HuH-7.5 (cell line): ENCODE results near the gene RWDD4.

Experiments
- DNase-seq: peaks from one replicate; pipeline ENCODE4 v3.0.0; 2011; ENCODE audit warnings: low spot score

The RWDD4 gene

GRCh38 chr4:183659029-183659871 is at the start of gene RWDD4, which contains the start of gene TRAPPC11:
Gene RWDD4, minus strand, starts transcription at chr4:183659185. Its CDS starts 233 bp downstream, at chr4:183658952.
Gene TRAPPC11, plus strand, starts transcription at chr4:183659293. Its CDS starts 4,575 bp downstream, at chr4:183663868.
- DNase-seq = peak; percentile 59

DNA sequence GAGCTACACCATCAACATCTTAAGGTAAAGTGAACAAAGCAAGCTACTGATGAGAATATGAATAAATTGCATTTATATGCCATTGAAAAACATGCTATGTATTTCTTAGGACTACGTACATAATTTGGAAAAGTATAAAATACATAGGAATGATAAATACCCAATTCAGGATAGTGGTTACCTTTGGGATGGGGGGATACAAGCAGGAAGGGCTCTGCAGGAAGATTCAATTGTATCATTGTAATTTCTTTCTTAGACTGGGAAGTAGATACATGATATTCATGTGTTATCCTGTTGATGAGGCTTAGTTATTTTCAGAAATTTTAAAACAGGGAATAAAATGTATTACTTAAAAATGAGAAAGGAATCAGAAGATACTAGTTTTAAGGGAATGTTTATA is 43.5 kb upstream of the RWDD4 start:
- no peak for DNase-seq

GRCh38 chr4:183700407-183700806 is 41.4 kb upstream of the RWDD4 start:
- DNase-seq = no peak

DNA sequence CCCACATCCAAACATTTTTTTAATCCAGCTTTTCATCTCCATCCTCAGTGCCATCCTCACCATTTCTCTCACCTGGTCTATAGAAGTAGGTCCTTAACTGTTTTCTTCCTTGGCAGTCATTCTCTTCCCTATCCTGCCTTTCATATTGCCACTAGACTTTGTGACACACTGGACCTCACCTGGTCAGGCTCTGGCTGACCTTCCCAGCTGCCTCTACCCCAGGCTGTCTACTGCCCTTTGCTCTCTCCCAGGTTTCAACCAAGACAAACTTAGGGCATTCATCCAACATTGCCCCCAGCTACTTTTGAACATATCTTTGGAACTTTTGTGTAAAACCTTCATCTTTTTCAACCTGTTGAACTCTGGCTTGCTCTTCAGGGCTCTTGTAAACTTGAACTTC is 39.9 kb upstream of the RWDD4 start:
- DNase-seq = no peak

GRCh38 chr4:183691897-183692296 is 32.9 kb upstream of the RWDD4 start:
- DNase-seq = no peak

- DNase-seq = no peak
These were observed 32.0 kb upstream of the RWDD4 start for GRCh38 chr4:183691006-183691405.

DNA sequence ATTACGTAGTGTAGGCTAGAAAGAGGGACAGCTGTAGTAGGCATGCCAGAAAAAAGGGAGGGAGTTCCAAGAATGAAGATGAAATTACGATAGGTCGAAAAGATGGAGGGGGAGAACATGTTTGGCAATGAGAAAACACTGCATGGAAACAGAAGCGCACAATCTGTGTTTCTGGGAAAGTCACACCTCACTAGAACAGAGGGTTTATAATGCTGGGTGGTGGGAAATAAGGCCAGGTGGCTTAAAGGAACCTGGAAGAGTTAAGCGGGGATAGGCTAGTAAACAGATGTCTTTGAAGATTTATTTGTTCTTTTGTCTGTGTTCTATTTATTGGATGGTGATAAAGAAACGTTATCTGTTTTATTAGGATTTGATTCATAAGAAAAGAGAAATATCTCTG is 29.2 kb upstream of the RWDD4 start:
- DNase-seq = no peak

GRCh38 chr4:183686461-183686860 is 27.5 kb upstream of the RWDD4 start:
- DNase-seq = no peak

- no peak for DNase-seq
These were observed 22.1 kb upstream of the RWDD4 start for GRCh38 chr4:183681119-183681518.

- DNase-seq = no peak
These were observed 16.6 kb upstream of the RWDD4 start for GRCh38 chr4:183675625-183676024.

DNA sequence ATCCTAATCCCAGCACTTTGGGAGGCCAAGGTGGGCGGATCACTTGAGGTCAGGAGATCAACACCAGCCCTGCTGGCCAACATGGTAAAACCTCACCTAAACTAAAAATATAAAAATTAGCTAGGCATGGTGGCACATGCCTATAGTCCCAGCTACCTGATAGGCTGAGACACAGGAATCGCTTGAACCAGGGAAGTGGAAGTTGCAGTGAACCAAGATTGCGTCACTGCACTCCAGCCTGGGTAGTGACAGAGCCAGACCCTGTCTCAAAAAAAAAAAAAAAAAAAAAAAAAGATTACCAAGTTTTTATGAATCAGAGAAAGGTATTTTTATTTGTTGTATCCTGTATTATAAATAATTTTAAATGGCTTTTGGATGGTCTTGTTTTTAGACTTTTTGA is 15.2 kb upstream of the RWDD4 start:
- no peak for DNase-seq

DNA sequence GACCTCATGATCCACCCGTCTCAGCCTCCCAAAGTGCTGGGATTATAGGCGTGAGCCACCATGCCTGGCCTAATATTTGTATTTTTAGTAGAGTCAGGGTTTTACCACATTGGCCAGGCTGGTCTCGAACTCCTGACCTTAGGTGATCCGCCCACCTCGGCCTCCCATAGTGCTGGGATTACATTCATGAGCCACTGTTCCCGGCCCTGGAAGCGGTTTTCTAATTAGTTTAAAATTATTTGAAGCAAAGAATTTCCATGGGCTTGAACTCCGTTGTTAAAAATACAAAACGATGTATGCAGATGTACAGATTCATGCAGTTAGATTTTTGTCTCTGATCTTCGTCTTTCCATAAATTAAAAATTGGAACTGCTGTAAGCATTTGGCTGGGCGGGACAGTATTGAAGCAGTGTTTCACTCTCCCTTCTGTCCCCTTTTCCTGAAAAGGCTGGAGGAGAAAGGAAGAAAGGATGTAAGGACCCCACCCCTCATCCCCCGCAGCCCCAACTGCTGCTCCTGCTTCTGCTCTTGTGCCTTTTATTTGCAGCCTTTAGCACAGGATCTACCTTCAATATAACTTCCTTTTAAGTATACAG is 12.1 kb upstream of the RWDD4 start:
- no peak for DNase-seq

GRCh38 chr4:183670251-183670650 is 11.3 kb upstream of the RWDD4 start:
- no peak for DNase-seq

DNA sequence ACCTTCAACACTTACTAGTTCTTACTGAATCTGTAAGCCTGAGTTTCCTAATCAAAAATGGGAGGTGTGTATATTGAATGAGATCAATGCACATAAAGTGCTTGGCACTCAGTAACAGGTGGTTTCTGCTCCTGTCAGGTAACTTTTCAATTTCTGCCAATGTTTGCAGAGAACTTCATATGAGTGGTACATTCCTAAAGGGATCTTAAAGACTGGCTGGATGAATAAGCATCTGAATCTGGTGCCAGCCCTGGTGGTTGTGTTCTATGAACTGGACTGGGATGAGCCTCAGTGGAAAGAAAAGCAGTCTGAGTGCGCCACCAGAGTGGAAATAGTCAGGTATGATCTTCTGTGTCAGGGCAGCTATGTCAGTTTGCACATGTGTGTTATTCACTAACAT is 7.1 kb upstream of the RWDD4 start:
- no peak for DNase-seq

DNA sequence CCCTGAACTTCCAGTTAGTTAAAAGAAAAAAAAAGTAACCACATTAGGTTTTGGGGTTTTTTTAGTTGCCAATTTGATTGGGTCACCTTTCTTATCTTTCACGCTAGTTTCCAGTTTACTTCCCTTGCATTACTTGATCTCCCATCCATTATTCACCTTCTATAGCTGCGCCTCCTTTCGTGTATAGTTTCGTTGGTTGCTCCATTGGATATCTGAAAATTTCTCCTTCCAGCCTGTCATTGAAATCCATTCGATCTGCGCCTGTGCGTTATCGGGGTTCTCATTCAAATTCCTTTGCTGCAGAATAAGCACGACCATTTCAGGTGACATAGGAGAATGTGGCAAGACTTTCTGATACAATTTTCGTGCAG is 872 bp upstream of the RWDD4 start:
- DNase-seq = no peak

- DNase-seq = no peak
These were observed 490 bp downstream of the RWDD4 start for GRCh38 chr4:183658362-183659028.

GRCh38 chr4:183657564-183657963 is 1.4 kb downstream of the RWDD4 start:
- DNase-seq = no peak

DNA sequence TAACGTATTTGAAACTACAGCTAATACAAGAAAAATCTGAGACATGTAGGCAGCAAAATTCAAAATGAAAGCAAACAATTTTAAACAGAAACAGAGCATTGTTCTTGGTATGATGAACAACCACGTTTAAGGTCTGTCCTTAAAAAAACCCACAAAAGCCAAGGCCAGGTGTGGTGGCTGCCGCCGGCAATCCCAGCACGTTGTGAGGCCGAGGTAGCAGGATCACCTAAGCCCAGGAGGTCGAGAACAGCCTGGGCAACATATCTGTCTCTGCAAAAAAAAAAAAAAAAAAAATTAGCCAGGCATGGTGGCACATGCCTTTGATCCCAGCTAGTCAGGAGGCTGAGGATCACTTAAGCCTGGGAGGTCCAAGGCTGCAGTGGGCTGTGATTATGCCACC is 13.7 kb downstream of the RWDD4 start:
- DNase-seq = no peak

DNA sequence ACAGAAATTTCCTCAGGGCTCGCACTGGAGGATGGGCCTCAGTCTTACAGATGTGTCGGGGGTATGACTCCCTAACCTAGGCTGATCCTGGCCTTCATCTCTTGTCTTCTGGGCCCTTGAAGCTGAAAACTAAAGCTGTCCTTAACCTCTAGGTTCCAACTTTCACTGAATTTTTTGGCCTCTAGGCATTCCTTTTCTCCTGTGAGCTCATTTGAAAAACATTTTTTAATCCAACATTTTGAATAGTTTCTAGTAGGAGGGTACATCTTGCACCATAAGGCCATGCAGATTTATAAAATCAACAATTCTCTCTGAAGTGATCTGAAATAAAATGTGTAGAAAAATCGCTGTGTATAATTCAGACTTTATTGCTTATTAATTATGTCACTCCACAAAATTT is 19.7 kb downstream of the RWDD4 start:
- DNase-seq = no peak

DNA sequence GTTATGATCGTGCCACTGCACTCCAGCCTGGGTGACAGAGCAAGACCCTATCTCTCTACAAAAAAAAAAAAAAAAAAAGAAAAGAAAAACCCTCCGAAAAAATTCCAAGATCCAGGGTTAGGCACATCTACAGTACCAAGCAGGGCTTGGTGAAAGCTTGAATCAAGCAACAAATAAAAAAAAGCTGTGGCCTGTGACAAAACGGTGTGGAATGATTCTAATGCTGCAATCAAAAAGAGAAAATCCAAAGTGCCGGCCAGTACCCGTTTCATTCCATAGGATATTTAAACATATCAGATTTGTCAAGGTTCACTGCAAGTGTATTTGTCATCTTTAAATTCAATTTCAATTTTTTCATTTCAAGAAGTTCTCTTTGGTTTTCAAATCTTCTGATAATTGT is 20.5 kb downstream of the RWDD4 start:
- no peak for DNase-seq

- no peak for DNase-seq
These were observed 21.5 kb downstream of the RWDD4 start for GRCh38 chr4:183637461-183637860.

GRCh38 chr4:183636923-183637322 is 22.1 kb downstream of the RWDD4 start:
- no peak for DNase-seq

DNA sequence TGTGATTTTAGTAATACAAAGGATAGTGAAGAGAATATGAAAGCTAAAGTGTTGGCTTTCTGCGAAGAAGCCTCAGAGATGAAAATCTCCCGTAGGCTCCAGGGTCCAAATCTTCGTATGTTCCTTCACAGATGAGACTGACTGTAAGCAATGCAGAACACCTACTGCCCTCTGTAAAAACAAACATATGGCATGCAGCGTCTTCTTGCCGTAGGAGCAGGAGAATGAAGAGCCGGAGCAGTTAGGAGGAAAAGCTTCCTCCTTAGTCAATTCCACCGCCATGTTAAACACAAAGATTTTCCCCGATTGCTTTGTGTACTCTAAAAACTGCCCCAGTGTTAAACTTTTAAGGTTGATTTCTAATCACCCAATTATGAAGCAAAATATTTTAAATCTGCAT is 22.5 kb downstream of the RWDD4 start:
- no peak for DNase-seq
